Measurements from ENCODE around the gene MEGF6. TPM values are rescaled to one million over a fixed set of nuclear protein-coding genes. Genes with fewer than 3 reads are reported as not detected.

MEGF6 gene
- total and polyA plus RNA-seq, 9 of the 15 experiments (the other 6 are each of a cell fraction or from before 2014, with no cell fraction given) = 0.03 to 1.7 (median 0.24) TPM; not detected in 3

DNA sequence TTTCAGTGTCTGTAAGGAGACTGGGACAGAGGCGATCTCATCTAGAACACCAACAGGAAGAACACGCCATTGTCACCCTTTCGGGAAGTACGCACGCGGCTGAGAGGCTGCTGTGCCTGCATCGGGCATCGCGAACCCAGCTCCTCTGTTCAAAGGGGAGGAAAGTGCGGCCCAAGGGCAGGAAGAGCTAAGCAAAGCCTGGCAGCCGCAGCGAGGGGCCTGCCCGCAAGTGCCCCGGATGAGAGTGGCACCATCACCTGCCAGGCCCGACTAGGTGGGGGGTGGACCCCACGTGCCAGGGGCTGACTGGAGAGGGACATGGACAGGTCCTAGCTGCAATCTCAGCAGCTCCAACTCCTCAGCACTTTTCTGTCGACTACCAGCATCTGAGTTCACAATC, 21.0 kb upstream of the MEGF6 start (continued):
- TF ChIP-seq, protein P1, sequence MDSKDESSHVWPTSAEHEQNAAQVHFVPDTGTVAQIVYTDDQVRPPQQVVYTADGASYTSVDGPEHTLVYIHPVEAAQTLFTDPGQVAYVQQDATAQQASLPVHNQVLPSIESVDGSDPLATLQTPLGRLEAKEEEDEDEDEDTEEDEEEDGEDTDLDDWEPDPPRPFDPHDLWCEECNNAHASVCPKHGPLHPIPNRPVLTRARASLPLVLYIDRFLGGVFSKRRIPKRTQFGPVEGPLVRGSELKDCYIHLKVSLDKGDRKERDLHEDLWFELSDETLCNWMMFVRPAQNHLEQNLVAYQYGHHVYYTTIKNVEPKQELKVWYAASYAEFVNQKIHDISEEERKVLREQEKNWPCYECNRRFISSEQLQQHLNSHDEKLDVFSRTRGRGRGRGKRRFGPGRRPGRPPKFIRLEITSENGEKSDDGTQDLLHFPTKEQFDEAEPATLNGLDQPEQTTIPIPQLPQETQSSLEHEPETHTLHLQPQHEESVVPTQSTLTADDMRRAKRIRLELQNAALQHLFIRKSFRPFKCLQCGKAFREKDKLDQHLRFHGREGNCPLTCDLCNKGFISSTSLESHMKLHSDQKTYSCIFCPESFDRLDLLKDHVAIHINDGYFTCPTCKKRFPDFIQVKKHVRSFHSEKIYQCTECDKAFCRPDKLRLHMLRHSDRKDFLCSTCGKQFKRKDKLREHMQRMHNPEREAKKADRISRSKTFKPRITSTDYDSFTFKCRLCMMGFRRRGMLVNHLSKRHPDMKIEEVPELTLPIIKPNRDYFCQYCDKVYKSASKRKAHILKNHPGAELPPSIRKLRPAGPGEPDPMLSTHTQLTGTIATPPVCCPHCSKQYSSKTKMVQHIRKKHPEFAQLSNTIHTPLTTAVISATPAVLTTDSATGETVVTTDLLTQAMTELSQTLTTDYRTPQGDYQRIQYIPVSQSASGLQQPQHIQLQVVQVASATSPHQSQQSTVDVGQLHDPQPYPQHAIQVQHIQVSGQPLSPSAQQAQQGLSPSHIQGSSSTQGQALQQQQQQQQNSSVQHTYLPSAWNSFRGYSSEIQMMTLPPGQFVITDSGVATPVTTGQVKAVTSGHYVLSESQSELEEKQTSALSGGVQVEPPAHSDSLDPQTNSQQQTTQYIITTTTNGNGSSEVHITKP (IDR thresholded peaks at IDR 0.05; ENCODE audit: partially characterized antibody) = no peak
- TF ChIP-seq, protein P2, sequence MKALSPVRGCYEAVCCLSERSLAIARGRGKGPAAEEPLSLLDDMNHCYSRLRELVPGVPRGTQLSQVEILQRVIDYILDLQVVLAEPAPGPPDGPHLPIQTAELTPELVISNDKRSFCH (CRISPR knock-in tag; IDR thresholded peaks at IDR 0.05) = no peak
- TF ChIP-seq, protein P2 (tag; IDR thresholded peaks at IDR 0.05) = no peak
- TF ChIP-seq, protein P3, sequence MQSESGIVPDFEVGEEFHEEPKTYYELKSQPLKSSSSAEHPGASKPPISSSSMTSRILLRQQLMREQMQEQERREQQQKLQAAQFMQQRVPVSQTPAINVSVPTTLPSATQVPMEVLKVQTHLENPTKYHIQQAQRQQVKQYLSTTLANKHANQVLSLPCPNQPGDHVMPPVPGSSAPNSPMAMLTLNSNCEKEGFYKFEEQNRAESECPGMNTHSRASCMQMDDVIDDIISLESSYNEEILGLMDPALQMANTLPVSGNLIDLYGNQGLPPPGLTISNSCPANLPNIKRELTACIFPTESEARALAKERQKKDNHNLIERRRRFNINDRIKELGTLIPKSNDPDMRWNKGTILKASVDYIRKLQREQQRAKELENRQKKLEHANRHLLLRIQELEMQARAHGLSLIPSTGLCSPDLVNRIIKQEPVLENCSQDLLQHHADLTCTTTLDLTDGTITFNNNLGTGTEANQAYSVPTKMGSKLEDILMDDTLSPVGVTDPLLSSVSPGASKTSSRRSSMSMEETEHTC (IDR thresholded peaks at IDR 0.05) = no peak
- TF ChIP-seq, protein P4, sequence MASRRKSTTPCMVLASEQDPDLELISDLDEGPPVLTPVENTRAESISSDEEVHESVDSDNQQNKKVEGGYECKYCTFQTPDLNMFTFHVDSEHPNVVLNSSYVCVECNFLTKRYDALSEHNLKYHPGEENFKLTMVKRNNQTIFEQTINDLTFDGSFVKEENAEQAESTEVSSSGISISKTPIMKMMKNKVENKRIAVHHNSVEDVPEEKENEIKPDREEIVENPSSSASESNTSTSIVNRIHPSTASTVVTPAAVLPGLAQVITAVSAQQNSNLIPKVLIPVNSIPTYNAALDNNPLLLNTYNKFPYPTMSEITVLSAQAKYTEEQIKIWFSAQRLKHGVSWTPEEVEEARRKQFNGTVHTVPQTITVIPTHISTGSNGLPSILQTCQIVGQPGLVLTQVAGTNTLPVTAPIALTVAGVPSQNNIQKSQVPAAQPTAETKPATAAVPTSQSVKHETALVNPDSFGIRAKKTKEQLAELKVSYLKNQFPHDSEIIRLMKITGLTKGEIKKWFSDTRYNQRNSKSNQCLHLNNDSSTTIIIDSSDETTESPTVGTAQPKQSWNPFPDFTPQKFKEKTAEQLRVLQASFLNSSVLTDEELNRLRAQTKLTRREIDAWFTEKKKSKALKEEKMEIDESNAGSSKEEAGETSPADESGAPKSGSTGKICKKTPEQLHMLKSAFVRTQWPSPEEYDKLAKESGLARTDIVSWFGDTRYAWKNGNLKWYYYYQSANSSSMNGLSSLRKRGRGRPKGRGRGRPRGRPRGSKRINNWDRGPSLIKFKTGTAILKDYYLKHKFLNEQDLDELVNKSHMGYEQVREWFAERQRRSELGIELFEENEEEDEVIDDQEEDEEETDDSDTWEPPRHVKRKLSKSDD (conservative IDR thresholded peaks at IDR 0.05; ENCODE audit: low read length) = no peak

All from K562 (cell line).